Measurements from ENCODE around the gene DDX5. TPM values are rescaled to one million over a fixed set of nuclear protein-coding genes. Genes with fewer than 3 reads are reported as not detected.

Gene DDX5
- total and polyA plus RNA-seq, 2 of the 13 experiments (the other 11 are each of a cell fraction or from before 2014, with no cell fraction given) = 503 to 684 TPM

DNA sequence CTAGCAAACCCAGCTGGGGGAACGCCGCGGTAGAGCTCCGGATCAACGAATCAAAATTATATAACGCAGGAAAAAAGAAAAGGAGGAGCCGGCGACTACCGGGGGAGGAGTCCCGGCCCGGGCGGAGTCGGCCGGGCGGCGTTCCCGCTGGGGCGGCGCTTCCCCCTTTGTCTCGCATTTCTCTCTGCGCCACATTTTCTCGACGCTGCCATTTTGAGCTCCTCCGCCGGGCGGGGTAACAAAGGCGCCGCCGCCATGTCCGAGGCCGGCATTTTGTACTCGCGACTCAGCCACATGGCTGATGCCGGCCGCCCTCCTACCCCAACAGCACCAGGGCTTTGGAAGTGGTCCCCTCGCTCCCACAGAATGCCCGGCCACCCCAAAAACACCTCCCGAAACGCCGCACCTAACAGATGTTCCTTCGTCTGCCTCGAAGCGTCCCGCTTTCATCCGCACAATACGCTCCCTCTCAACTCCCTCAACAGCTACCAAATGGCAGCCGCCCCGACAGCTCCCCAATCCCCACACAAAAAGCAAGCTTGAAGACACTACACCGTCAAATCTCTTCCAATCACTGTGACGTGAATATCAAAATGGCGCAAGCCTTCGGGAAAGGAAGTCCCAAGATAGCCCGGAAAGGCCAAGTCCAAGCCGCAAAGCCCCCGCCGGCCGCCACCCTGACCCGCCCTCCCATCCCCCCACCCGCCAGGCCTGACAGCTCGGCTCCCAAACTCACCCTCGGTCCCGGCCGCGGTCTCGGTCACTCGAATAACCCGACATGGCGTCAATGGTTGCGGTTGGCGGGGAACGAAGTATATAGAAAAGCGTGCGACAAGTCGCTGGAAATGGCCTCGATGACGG is 519 bp downstream of the DDX5 start (continued):
- TF ChIP-seq, protein P1, sequence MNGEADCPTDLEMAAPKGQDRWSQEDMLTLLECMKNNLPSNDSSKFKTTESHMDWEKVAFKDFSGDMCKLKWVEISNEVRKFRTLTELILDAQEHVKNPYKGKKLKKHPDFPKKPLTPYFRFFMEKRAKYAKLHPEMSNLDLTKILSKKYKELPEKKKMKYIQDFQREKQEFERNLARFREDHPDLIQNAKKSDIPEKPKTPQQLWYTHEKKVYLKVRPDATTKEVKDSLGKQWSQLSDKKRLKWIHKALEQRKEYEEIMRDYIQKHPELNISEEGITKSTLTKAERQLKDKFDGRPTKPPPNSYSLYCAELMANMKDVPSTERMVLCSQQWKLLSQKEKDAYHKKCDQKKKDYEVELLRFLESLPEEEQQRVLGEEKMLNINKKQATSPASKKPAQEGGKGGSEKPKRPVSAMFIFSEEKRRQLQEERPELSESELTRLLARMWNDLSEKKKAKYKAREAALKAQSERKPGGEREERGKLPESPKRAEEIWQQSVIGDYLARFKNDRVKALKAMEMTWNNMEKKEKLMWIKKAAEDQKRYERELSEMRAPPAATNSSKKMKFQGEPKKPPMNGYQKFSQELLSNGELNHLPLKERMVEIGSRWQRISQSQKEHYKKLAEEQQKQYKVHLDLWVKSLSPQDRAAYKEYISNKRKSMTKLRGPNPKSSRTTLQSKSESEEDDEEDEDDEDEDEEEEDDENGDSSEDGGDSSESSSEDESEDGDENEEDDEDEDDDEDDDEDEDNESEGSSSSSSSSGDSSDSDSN (CRISPR knock-in tag; IDR thresholded peaks at IDR 0.05) = no peak; the same call in none of the 2 replicates
- TF ChIP-seq ZNF496 (CRISPR knock-in tag; IDR thresholded peaks at IDR 0.05; ENCODE audit: insufficient replicate concordance) (no peak), ZFP1 (CRISPR knock-in tag; IDR thresholded peaks at IDR 0.05) (no peak), MED8 (CRISPR knock-in tag; IDR thresholded peaks at IDR 0.05; ENCODE audit: insufficient replicate concordance) (no peak), ZMYM2 (CRISPR knock-in tag; IDR thresholded peaks at IDR 0.05) (no peak), POLR2G (IDR thresholded peaks at IDR 0.05; ENCODE audit: low read depth, low read length) (no peak), ZKSCAN8 (CRISPR knock-in tag; IDR thresholded peaks at IDR 0.05; ENCODE audit: borderline replicate concordance) (no peak), KLF16 (CRISPR knock-in tag; IDR thresholded peaks at IDR 0.05) (peak in 1 of 2 experiments; percentile 77; a peak in 1 of 4 replicates), ETV5 (CRISPR knock-in tag; IDR thresholded peaks at IDR 0.05; ENCODE audit: borderline replicate concordance) (no peak), CCAR2 (optimal IDR thresholded peaks at IDR 0.05; ENCODE audit: low read depth, low read length) (no peak), ZNF383 (CRISPR knock-in tag; IDR thresholded peaks at IDR 0.05; ENCODE audit: borderline replicate concordance) (no peak), MLLT10 (CRISPR knock-in tag; IDR thresholded peaks at IDR 0.05) (no peak; the same call in 1 of the 2 replicates), SATB2 (CRISPR knock-in tag; IDR thresholded peaks at IDR 0.05) (no peak; the same call in 1 of the 2 replicates), IRF2 (CRISPR knock-in tag; IDR thresholded peaks at IDR 0.05) (no peak), CBX1 (IDR thresholded peaks at IDR 0.05; ENCODE audit: low read depth) (no peak), CCDC6 (CRISPR knock-in tag; IDR thresholded peaks at IDR 0.05) (no peak; the same call in 1 of the 2 replicates)
- TF ChIP-seq, protein P2, sequence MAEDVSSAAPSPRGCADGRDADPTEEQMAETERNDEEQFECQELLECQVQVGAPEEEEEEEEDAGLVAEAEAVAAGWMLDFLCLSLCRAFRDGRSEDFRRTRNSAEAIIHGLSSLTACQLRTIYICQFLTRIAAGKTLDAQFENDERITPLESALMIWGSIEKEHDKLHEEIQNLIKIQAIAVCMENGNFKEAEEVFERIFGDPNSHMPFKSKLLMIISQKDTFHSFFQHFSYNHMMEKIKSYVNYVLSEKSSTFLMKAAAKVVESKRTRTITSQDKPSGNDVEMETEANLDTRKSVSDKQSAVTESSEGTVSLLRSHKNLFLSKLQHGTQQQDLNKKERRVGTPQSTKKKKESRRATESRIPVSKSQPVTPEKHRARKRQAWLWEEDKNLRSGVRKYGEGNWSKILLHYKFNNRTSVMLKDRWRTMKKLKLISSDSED (CRISPR knock-in tag; IDR thresholded peaks at IDR 0.05) = no peak
- TF ChIP-seq, protein P3, sequence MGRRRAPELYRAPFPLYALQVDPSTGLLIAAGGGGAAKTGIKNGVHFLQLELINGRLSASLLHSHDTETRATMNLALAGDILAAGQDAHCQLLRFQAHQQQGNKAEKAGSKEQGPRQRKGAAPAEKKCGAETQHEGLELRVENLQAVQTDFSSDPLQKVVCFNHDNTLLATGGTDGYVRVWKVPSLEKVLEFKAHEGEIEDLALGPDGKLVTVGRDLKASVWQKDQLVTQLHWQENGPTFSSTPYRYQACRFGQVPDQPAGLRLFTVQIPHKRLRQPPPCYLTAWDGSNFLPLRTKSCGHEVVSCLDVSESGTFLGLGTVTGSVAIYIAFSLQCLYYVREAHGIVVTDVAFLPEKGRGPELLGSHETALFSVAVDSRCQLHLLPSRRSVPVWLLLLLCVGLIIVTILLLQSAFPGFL (CRISPR knock-in tag; IDR thresholded peaks at IDR 0.05) = no peak
- TF ChIP-seq, protein P4, sequence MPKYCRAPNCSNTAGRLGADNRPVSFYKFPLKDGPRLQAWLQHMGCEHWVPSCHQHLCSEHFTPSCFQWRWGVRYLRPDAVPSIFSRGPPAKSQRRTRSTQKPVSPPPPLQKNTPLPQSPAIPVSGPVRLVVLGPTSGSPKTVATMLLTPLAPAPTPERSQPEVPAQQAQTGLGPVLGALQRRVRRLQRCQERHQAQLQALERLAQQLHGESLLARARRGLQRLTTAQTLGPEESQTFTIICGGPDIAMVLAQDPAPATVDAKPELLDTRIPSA (CRISPR knock-in tag; IDR thresholded peaks at IDR 0.05; ENCODE audit: borderline replicate concordance) = 0 out of 2 replicates have a peak, but pooled peaks have one; percentile 30
- TF ChIP-seq, protein P5, sequence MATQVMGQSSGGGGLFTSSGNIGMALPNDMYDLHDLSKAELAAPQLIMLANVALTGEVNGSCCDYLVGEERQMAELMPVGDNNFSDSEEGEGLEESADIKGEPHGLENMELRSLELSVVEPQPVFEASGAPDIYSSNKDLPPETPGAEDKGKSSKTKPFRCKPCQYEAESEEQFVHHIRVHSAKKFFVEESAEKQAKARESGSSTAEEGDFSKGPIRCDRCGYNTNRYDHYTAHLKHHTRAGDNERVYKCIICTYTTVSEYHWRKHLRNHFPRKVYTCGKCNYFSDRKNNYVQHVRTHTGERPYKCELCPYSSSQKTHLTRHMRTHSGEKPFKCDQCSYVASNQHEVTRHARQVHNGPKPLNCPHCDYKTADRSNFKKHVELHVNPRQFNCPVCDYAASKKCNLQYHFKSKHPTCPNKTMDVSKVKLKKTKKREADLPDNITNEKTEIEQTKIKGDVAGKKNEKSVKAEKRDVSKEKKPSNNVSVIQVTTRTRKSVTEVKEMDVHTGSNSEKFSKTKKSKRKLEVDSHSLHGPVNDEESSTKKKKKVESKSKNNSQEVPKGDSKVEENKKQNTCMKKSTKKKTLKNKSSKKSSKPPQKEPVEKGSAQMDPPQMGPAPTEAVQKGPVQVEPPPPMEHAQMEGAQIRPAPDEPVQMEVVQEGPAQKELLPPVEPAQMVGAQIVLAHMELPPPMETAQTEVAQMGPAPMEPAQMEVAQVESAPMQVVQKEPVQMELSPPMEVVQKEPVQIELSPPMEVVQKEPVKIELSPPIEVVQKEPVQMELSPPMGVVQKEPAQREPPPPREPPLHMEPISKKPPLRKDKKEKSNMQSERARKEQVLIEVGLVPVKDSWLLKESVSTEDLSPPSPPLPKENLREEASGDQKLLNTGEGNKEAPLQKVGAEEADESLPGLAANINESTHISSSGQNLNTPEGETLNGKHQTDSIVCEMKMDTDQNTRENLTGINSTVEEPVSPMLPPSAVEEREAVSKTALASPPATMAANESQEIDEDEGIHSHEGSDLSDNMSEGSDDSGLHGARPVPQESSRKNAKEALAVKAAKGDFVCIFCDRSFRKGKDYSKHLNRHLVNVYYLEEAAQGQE (IDR thresholded peaks at IDR 0.05; ENCODE audit: borderline replicate concordance in 1 of 2, low read depth in 1 of 2, low read length in 2 of 2) = peak in 1 of 2 experiments; percentile 58; a peak in 1 of 4 replicates

Data from HepG2 (cell line).